Fibroblast of villous mesenchyme (primary cell): ENCODE results near the gene ZMIZ2. TPM values are rescaled to one million over a fixed set of nuclear protein-coding genes. Genes with fewer than 3 reads are reported as not detected.
"Not testable (repeated sequence)": the region's sequence is repeated elsewhere in the genome, so short reads cannot be mapped to it uniquely, and the experiment has no call there.

Experiments
- DNase-seq: peaks from one replicate; pipeline ENCODE4 v3.0.0-alpha.2; 2010; ENCODE audit warnings: low read depth
- H3K4me3 ChIP-seq: 2 replicates; pipeline ENCODE4 v1.5.1; 2011; ENCODE audit warnings: low read depth, mild to moderate bottlenecking, low read length
- CTCF ChIP-seq: IDR thresholded peaks from 2 replicates; pipeline ENCODE4 v1.5.1; 2012; ENCODE audit warnings: low read depth, mild to moderate bottlenecking, low read length; ENCODE audit not compliant: insufficient read depth
- total RNA-seq: library from RNA; depleted of rRNA; stranded (reverse); fragments of >200 nt; gene quantifications from 2 replicates; pipeline ENCODE4 v1.2.3, GENCODE V29; 2012

Gene ZMIZ2
- total RNA-seq, 1 donor = 10.8 TPM

GRCh38 chr7:44713680-44714335 is 34.8 kb upstream of the ZMIZ2 start:
- H3K4me3 ChIP-seq = no peak overlapping the region
- TF ChIP-seq CTCF = no peak
- DNase-seq = peak; percentile 22

- no peak for TF ChIP-seq CTCF
- H3K4me3 ChIP-seq = no peak overlapping the region
- DNase-seq = no peak
Observed at GRCh38 chr7:44716205-44716604, 32.4 kb upstream of the ZMIZ2 start.

GRCh38 chr7:44720301-44720700 is 28.3 kb upstream of the ZMIZ2 start:
- no peak for DNase-seq
- TF ChIP-seq CTCF = no peak
- no peak overlapping the region for H3K4me3 ChIP-seq

GRCh38 chr7:44724276-44724675 is 24.4 kb upstream of the ZMIZ2 start:
- no peak for TF ChIP-seq CTCF
- no peak overlapping the region for H3K4me3 ChIP-seq
- no peak for DNase-seq

- not testable (repeated sequence) for H3K4me3 ChIP-seq, DNase-seq
Observed at GRCh38 chr7:44726250-44726649, 22.4 kb upstream of the ZMIZ2 start.

- DNase-seq = peak; percentile 86
- TF ChIP-seq CTCF = no peak
- H3K4me3 ChIP-seq = no peak overlapping the region
Observed at GRCh38 chr7:44727158-44727936, 21.3 kb upstream of the ZMIZ2 start.

- no peak for TF ChIP-seq CTCF
- no peak for DNase-seq
- no peak overlapping the region for H3K4me3 ChIP-seq
Observed at GRCh38 chr7:44727937-44728262, 20.7 kb upstream of the ZMIZ2 start.
